Measurements from ENCODE around the gene SEC11C. TPM values are rescaled to one million over a fixed set of nuclear protein-coding genes. Genes with fewer than 3 reads are reported as not detected.
"Not testable (repeated sequence)": the region's sequence is repeated elsewhere in the genome, so short reads cannot be mapped to it uniquely, and the experiment has no call there.

SEC11C gene
- total RNA-seq, 2 donors from 2014 or later, result 50.8 to 88.2 TPM

DNA sequence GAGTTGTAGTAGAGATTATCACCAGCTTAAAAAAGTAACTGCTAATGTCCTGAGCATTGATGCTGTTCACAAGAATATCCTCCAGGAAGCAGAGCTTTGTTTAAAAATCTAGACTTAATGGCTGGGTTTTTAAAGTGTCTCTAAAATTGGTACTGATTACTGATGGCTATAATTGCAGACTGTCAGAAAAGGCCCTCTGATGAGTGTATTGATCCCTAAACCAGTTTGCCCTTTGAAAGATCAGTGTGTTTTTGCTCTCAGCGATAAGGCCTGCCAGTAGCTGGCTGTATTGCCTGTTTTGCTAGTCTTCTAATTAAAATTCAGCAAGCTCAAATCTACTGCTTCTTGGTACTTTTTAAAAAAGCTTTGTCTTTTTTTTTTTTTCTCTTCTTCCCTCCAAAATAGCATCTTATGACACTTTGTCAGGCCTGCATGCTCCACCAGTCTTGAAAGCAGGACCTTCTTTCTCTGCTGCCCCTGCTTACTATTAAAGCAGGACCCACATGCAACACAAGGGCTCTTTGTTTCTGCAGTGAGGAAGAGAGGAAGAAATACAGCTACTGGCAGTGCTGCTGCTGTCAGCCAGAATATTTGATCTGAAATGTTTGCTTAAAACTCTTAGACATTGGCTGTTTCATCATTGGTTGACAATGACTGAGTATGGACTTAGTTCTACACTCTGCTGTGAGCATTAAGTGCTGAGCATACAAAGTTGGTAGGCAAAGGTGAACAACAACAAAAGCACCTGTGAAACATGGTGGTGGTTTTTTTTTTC is 1.8 kb downstream of the SEC11C start:
- Histone ChIP-seq H3K27ac (no peak overlapping the region), H3K27me3 (no peaks in the 10 kb centered on the region), H3K4me3 (no peak overlapping the region), H3K4me1 (no peaks in the 10 kb centered on the region), H3K9me3 (no peaks in the 10 kb centered on the region), H3K9ac (ENCODE audit: low read depth in 2 of 2, low read length in 2 of 2) (no peak overlapping the region), H3K36me3 (no peaks in the 10 kb centered on the region)
- DNase-seq, result no peak
- TF ChIP-seq, protein P1, sequence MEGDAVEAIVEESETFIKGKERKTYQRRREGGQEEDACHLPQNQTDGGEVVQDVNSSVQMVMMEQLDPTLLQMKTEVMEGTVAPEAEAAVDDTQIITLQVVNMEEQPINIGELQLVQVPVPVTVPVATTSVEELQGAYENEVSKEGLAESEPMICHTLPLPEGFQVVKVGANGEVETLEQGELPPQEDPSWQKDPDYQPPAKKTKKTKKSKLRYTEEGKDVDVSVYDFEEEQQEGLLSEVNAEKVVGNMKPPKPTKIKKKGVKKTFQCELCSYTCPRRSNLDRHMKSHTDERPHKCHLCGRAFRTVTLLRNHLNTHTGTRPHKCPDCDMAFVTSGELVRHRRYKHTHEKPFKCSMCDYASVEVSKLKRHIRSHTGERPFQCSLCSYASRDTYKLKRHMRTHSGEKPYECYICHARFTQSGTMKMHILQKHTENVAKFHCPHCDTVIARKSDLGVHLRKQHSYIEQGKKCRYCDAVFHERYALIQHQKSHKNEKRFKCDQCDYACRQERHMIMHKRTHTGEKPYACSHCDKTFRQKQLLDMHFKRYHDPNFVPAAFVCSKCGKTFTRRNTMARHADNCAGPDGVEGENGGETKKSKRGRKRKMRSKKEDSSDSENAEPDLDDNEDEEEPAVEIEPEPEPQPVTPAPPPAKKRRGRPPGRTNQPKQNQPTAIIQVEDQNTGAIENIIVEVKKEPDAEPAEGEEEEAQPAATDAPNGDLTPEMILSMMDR (IDR thresholded peaks at IDR 0.05), result no peak
- intact Hi-C loops (cut with DNase I), result no loop called here

DNA sequence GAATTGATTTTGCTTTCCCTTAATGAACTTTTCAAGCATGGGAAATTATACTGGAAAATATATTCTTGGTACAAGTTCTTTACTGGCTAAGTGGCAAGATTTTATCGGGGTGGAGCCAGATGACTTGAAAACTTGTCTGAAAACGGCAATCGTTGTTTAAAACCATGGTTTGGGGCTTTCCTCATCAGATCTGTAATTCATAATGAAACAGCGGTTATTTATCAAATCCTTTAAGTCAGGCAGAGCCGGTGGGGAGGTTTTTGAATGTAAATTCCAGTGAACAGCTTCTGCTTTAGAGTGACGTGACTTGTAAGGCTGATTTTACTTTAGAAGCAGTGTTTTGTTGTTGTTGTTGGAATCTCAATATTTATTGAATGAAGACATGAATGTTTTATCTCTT is 2.6 kb downstream of the SEC11C start:
- Histone ChIP-seq H3K9ac (ENCODE audit: low read depth in 2 of 2, low read length in 2 of 2) (no peak overlapping the region), H3K9me3 (no peaks in the 10 kb centered on the region), H3K4me1 (no peaks in the 10 kb centered on the region), H3K4me3 (no peak overlapping the region), H3K27me3 (no peaks in the 10 kb centered on the region), H3K27ac (no peak overlapping the region), H3K36me3 (no peaks in the 10 kb centered on the region)
- no peak for DNase-seq
- TF ChIP-seq, protein P1 (IDR thresholded peaks at IDR 0.05), result no peak
- intact Hi-C loops (cut with DNase I), result no loop called here

DNA sequence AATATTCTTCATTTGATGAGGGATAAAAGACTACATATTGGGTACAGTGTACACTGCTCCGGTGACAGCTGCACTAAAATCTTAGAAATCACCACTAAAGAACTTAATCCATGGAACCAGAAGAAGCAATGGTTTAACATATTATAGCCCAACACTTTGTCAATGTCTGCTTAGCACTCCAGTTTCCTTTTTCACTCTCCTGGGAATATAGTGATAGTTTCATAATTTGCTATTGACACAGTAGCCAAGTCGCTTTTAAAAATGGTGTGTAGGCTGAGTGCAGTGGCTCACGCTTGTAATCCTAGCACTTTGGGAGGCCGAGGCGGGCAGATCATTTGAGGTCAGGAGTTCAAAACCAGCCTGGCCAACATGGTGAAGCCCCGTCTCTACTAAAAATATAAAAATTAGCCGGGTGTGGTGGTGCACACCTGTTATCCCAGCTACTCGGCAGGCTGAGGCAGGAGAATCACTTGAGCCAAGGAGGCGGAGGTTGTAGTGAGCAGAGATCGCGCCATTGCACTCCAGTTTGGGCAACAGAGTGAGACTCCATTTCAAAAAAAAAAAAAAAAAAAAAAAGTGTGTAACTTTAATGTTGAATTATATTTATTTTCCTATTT is 3.2 kb downstream of the SEC11C start:
- H3K9ac ChIP-seq (ENCODE audit: low read depth in 2 of 2, low read length in 2 of 2); H3K27ac ChIP-seq; H3K4me3 ChIP-seq; intact Hi-C loops (cut with DNase I); H3K36me3 ChIP-seq; H3K4me1 ChIP-seq; H3K27me3 ChIP-seq; DNase-seq; H3K9me3 ChIP-seq: not testable (repeated sequence)

DNA sequence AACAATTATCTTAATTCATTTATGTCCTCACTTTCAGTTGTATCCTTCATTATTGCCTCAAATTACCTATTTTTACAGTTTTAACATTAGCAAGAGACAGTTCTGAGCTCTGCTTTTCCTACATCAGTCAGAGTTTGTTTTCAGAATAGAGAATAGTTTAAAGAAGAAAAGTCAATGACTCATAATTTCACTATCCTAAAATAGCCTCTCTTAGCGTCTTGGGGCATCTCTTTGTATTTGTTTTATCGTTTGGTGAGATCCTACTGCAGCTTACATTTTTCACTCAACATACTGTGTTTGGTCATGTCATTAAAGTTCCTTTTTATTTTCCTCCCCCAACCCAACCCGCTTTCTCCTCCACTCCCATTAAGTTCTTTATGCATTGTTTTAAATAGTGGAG is 3.8 kb downstream of the SEC11C start:
- Histone ChIP-seq H3K36me3 (no peaks in the 10 kb centered on the region), H3K4me1 (no peaks in the 10 kb centered on the region), H3K4me3 (no peak overlapping the region), H3K9me3 (no peaks in the 10 kb centered on the region), H3K27me3 (no peaks in the 10 kb centered on the region), H3K27ac (no peak overlapping the region), H3K9ac (ENCODE audit: low read depth in 2 of 2, low read length in 2 of 2) (no peak overlapping the region)
- TF ChIP-seq, protein P1 (IDR thresholded peaks at IDR 0.05), result no peak
- no peak for DNase-seq
- intact Hi-C loops (cut with DNase I), result no loop called here

DNA sequence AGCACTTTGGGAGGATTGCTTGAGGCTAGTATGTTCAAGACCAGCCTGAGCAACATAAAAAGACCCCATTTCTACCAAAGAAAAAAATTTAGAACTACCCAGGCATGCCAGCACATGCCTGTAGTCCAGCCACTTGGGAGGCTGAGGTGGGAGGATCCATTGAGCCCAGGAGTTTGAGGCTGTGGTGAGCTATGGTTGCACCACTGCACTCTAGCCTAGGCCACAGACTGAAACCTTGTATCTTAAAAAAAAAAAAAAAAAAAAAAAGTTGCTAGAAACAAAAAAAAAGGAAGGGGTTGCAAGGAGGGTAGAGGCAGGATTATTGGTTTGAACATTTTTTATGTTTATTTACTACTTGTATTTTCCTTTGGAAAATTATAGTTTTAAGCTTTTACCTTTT is 4.8 kb downstream of the SEC11C start:
- H3K27me3 ChIP-seq, result no peaks in the 10 kb centered on the region
- H3K9ac ChIP-seq (ENCODE audit: low read depth in 2 of 2, low read length in 2 of 2), result no peak overlapping the region
- no peaks in the 10 kb centered on the region for H3K4me1 ChIP-seq
- H3K36me3 ChIP-seq, result no peaks in the 10 kb centered on the region
- TF ChIP-seq, protein P1 (IDR thresholded peaks at IDR 0.05), result no peak
- no peaks in the 10 kb centered on the region for H3K9me3 ChIP-seq
- H3K27ac ChIP-seq, result no peak overlapping the region
- intact Hi-C loops (cut with DNase I), result no loop called here
- no peak overlapping the region for H3K4me3 ChIP-seq
- no peak for DNase-seq

DNA sequence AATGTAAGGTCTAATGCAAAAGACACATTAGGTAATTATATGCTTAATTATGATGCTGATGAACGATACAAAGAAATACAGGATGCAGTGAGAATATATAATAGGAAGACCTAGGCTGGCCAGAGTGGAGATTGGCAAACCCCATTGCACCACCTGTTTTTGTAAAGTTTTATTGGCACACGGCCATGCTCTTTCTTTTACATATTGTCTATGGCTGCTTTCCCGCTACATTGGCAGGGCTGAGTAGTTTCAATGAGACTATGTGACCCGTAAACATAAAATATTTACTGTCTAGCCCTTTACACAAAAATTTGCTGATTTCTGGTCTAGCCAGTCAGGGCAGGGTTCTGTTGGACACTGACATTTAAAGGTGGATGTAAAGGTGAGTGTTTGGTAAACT is 5.4 kb downstream of the SEC11C start:
- H3K9me3 ChIP-seq, result no peaks in the 10 kb centered on the region
- no peak overlapping the region for H3K9ac ChIP-seq (ENCODE audit: low read depth in 2 of 2, low read length in 2 of 2)
- H3K4me3 ChIP-seq, result no peak overlapping the region
- no peaks in the 10 kb centered on the region for H3K27me3 ChIP-seq
- intact Hi-C loops (cut with DNase I), result no loop called here
- no peak overlapping the region for H3K27ac ChIP-seq
- DNase-seq, result no peak
- H3K36me3 ChIP-seq, result no peaks in the 10 kb centered on the region
- H3K4me1 ChIP-seq, result no peaks in the 10 kb centered on the region
- TF ChIP-seq, protein P1 (IDR thresholded peaks at IDR 0.05), result no peak
